HepG2 (cell line): ENCODE data around the gene STC2. TPM values are rescaled to one million over a fixed set of nuclear protein-coding genes. Genes with fewer than 3 reads are reported as not detected.

Source experiments
- ELF3 ChIP-seq: IDR thresholded peaks from 2 replicates; pipeline ENCODE4 v1.6.1; 2016; ENCODE audit warnings: missing genetic modification reagents, missing compliant biosample characterization
- ELF4 ChIP-seq: sonication (generic); formaldehyde crosslinking; IDR thresholded peaks from 2 replicates; pipeline ENCODE4 v1.5.0; 2020; ENCODE audit warnings: missing genetic modification reagents, mild to moderate bottlenecking, moderate library complexity, borderline replicate concordance
- JARID2 ChIP-seq: sonication (generic); formaldehyde crosslinking; IDR thresholded peaks from 2 replicates; pipeline ENCODE4 v1.8.1; 2023; ENCODE audit warnings: missing genetic modification reagents, inconsistent platforms; ENCODE audit not compliant: insufficient replicate concordance
- LCORL ChIP-seq, 2 experiments: fragments of 450-650 bp in 1 of 2; sonication (generic) in 1 of 2; formaldehyde crosslinking in 1 of 2; IDR thresholded peaks; 2 replicates each; pipeline versions ENCODE4 v1.5.0 to v1.6.1; 2017 to 2020; ENCODE audit warnings: antibody characterized with exemption in 1 of 2, missing genetic modification reagents in 1 of 2
- MLLT10 ChIP-seq: sonication (generic); formaldehyde crosslinking; IDR thresholded peaks from 2 replicates; pipeline ENCODE4 v1.4.0; 2020; ENCODE audit warnings: missing genetic modification reagents
- POLR2A ChIP-seq, 2 experiments: IDR thresholded peaks; 2 replicates each; pipeline ENCODE4 v1.6.1; 2011; ENCODE audit warnings: low read depth in 2 of 2, low read length in 2 of 2, mild to moderate bottlenecking in 1 of 2, moderate library complexity in 1 of 2; ENCODE audit not compliant: insufficient read depth in 1 of 2
- SP140L ChIP-seq: sonication (generic); formaldehyde crosslinking; IDR thresholded peaks from 2 replicates; pipeline ENCODE4 v1.4.0; 2020; ENCODE audit warnings: missing genetic modification reagents, borderline replicate concordance
- TEAD3 ChIP-seq: optimal IDR thresholded peaks from 2 replicates; pipeline ENCODE3; 2016; ENCODE audit warnings: borderline replicate concordance
- ZNF20 ChIP-seq: sonication (generic); formaldehyde crosslinking; IDR thresholded peaks from 2 replicates; pipeline ENCODE4 v1.4.0; 2020; ENCODE audit warnings: mild to moderate bottlenecking, moderate library complexity, missing genetic modification reagents
- ZNF224 ChIP-seq: sonication (generic); formaldehyde crosslinking; IDR thresholded peaks from 2 replicates; pipeline ENCODE4 v1.5.0; 2020; ENCODE audit warnings: mild to moderate bottlenecking, missing genetic modification reagents
- ZNF382 ChIP-seq: sonication (generic); formaldehyde crosslinking; IDR thresholded peaks from 2 replicates; pipeline ENCODE4 v1.5.0; 2020; ENCODE audit warnings: missing genetic modification reagents, mild to moderate bottlenecking, borderline replicate concordance
- ZNF772 ChIP-seq: sonication (generic); formaldehyde crosslinking; IDR thresholded peaks from 2 replicates; pipeline ENCODE4 v1.5.0; 2020; ENCODE audit warnings: mild to moderate bottlenecking, missing genetic modification reagents
- ZNF841 ChIP-seq: sonication (generic); formaldehyde crosslinking; IDR thresholded peaks from 2 replicates; pipeline ENCODE4 v1.8.1; 2023; ENCODE audit warnings: missing genetic modification reagents, borderline replicate concordance
- polyA plus RNA-seq, 8 experiments: library from polyadenylated mRNA; depleted of rRNA in 3 of 8; stranded (reverse) in 7 of 8; unstranded in 1 of 8; fragments of >200 nt; fragmentation: Illumina TruSeq in 4 of 8; extraction: Trizol in 4 of 8; gene quantifications; 2 replicates each; pipeline versions ENCODE4 v1.2.1 to v1.2.3, GENCODE V29; 2011 to 2016; ENCODE audit warnings: low read depth in 4 of 8, missing spikeins in 1 of 8, mixed read lengths in 1 of 8; ENCODE audit not compliant: insufficient read depth in 1 of 8
- total RNA-seq, 5 experiments: library from RNA; depleted of rRNA; stranded (reverse); fragments of >200 nt; fragmentation: Illumina TruSeq; extraction: Trizol; gene quantifications; 2 replicates each; pipeline ENCODE4 v1.2.3, GENCODE V29; 2016; ENCODE audit warnings: low read depth in 1 of 5
- TF ChIP-seq, protein P1 (sequence below): sonication (generic); formaldehyde crosslinking; IDR thresholded peaks from one replicate; pipeline ENCODE4 v1.5.1; 2020; ENCODE audit warnings: mild to moderate bottlenecking, missing genetic modification reagents; ENCODE audit errors: not compliant biosample characterization
- TF ChIP-seq, protein P2 (sequence below): sonication (generic); formaldehyde crosslinking; IDR thresholded peaks from 2 replicates; pipeline ENCODE4 v1.5.0; 2020; ENCODE audit warnings: mild to moderate bottlenecking, missing genetic modification reagents, borderline replicate concordance
- TF ChIP-seq, protein P3 (sequence below): sonication (generic); formaldehyde crosslinking; IDR thresholded peaks from 2 replicates; pipeline ENCODE4 v1.5.0; 2020; ENCODE audit warnings: mild to moderate bottlenecking, missing genetic modification reagents

STC2 gene
- total and polyA plus RNA-seq, 2 of the 13 experiments (the other 11 are each of a cell fraction or from before 2014, with no cell fraction given), result 27.1 to 69.2 TPM

DNA sequence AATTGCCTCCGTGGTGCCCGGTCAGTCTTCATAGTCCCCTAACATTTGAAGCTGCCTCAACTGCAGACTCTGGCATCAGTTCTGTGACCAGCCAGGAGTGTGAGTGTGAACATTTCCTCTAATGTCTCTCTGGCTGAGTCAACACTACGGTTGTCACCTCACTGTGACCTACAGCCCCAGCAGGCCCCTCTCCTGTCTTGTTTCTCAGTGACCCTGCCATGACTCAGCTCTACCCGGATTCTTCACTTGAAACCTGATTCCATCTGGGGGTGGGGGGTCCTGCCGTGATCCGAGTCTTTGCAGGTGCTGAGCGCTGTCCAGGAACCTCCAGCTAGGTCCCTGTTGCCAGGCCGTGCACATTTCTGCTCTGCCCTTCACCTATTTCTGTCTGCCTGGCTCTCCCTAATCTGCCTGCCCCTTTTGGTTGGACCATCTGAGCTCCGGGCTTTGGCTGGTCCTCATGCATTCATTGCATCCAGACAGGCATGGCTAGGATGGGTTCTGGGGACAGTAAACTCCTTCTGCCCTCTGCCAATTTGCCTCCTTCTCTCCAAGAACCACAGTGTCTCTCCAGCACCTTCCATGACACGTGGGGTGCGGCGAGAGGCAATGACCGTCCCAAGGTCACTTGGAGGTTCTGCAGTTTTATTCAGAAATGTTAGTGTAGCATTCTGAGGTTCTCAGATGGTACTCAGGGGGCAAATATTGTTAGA, 24.2 kb downstream of the STC2 start (continued):
- TF ChIP-seq, protein P1, sequence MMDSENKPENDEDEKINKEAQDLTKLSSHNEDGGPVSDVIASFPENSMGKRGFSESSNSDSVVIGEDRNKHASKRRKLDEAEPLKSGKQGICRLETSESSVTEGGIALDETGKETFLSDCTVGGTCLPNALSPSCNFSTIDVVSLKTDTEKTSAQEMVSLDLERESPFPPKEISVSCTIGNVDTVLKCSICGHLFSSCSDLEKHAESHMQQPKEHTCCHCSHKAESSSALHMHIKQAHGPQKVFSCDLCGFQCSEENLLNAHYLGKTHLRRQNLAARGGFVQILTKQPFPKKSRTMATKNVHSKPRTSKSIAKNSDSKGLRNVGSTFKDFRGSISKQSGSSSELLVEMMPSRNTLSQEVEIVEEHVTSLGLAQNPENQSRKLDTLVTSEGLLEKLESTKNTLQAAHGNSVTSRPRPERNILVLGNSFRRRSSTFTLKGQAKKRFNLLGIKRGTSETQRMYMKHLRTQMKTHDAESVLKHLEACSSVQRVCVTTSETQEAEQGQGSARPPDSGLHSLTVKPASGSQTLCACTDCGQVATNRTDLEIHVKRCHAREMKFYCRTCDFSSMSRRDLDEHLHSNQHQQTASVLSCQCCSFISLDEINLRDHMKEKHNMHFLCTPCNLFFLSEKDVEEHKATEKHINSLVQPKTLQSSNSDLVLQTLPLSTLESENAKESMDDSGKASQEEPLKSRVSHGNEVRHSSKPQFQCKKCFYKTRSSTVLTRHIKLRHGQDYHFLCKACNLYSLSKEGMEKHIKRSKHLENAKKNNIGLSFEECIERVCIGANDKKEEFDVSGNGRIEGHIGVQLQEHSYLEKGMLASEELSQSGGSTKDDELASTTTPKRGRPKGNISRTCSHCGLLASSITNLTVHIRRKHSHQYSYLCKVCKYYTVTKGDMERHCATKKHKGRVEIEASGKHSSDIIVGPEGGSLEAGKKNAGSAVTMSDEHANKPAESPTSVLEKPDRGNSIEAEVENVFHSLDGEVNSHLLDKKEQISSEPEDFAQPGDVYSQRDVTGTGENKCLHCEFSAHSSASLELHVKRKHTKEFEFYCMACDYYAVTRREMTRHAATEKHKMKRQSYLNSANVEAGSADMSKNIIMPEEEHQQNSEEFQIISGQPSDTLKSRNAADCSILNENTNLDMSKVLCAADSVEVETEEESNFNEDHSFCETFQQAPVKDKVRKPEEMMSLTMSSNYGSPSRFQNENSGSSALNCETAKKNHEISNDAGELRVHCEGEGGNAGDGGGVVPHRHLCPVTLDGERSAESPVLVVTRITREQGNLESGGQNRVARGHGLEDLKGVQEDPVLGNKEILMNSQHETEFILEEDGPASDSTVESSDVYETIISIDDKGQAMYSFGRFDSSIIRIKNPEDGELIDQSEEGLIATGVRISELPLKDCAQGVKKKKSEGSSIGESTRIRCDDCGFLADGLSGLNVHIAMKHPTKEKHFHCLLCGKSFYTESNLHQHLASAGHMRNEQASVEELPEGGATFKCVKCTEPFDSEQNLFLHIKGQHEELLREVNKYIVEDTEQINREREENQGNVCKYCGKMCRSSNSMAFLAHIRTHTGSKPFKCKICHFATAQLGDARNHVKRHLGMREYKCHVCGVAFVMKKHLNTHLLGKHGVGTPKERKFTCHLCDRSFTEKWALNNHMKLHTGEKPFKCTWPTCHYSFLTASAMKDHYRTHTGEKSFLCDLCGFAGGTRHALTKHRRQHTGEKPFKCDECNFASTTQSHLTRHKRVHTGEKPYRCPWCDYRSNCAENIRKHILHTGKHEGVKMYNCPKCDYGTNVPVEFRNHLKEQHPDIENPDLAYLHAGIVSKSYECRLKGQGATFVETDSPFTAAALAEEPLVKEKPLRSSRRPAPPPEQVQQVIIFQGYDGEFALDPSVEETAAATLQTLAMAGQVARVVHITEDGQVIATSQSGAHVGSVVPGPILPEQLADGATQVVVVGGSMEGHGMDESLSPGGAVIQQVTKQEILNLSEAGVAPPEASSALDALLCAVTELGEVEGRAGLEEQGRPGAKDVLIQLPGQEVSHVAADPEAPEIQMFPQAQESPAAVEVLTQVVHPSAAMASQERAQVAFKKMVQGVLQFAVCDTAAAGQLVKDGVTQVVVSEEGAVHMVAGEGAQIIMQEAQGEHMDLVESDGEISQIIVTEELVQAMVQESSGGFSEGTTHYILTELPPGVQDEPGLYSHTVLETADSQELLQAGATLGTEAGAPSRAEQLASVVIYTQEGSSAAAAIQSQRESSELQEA, result no peak
- TF ChIP-seq LCORL (IDR thresholded peaks at IDR 0.05) (no peak), LCORL (CRISPR knock-in tag; IDR thresholded peaks at IDR 0.05) (peak; percentile 69; the same call in 1 of the 2 replicates), POLR2A (IDR thresholded peaks at IDR 0.05; ENCODE audit: insufficient read depth in 1 of 2, low read depth in 2 of 2, low read length in 2 of 2) (no peak), ELF3 (peak; percentile 65; the same call in 1 of the 2 replicates), ZNF382 (CRISPR knock-in tag) (no peak), ZNF224 (CRISPR knock-in tag) (no peak), ZNF841 (CRISPR knock-in tag) (no peak), ELF4 (CRISPR knock-in tag) (no peak), JARID2 (CRISPR knock-in tag) (no peak), TEAD3 (CRISPR knock-in tag) (no peak), ZNF772 (no peak), ZNF20 (CRISPR knock-in tag) (no peak), MLLT10 (CRISPR knock-in tag) (no peak), SP140L (no peak)
- TF ChIP-seq, protein P2, sequence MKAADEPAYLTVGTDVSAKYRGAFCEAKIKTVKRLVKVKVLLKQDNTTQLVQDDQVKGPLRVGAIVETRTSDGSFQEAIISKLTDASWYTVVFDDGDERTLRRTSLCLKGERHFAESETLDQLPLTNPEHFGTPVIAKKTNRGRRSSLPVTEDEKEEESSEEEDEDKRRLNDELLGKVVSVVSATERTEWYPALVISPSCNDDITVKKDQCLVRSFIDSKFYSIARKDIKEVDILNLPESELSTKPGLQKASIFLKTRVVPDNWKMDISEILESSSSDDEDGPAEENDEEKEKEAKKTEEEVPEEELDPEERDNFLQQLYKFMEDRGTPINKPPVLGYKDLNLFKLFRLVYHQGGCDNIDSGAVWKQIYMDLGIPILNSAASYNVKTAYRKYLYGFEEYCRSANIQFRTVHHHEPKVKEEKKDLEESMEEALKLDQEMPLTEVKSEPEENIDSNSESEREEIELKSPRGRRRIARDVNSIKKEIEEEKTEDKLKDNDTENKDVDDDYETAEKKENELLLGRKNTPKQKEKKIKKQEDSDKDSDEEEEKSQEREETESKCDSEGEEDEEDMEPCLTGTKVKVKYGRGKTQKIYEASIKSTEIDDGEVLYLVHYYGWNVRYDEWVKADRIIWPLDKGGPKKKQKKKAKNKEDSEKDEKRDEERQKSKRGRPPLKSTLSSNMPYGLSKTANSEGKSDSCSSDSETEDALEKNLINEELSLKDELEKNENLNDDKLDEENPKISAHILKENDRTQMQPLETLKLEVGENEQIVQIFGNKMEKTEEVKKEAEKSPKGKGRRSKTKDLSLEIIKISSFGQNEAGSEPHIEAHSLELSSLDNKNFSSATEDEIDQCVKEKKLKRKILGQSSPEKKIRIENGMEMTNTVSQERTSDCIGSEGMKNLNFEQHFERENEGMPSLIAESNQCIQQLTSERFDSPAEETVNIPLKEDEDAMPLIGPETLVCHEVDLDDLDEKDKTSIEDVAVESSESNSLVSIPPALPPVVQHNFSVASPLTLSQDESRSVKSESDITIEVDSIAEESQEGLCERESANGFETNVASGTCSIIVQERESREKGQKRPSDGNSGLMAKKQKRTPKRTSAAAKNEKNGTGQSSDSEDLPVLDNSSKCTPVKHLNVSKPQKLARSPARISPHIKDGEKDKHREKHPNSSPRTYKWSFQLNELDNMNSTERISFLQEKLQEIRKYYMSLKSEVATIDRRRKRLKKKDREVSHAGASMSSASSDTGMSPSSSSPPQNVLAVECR (CRISPR knock-in tag), result peak; percentile 61; the same call in 1 of the 2 replicates
- TF ChIP-seq, protein P3, sequence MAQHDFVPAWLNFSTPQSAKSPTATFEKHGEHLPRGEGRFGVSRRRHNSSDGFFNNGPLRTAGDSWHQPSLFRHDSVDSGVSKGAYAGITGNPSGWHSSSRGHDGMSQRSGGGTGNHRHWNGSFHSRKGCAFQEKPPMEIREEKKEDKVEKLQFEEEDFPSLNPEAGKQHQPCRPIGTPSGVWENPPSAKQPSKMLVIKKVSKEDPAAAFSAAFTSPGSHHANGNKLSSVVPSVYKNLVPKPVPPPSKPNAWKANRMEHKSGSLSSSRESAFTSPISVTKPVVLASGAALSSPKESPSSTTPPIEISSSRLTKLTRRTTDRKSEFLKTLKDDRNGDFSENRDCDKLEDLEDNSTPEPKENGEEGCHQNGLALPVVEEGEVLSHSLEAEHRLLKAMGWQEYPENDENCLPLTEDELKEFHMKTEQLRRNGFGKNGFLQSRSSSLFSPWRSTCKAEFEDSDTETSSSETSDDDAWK (CRISPR knock-in tag), result no peak
